HG03558 (cell line): ENCODE results near the gene TNK2.
"Not testable (repeated sequence)": the region's sequence is repeated elsewhere in the genome, so short reads cannot be mapped to it uniquely, and the experiment has no call there.

Experiments
- ATAC-seq: cut with Tn5 transposase; IDR thresholded peaks from one replicate; pipeline ENCODE4 v1.9.1; 2021; ENCODE audit warnings: moderate number of reproducible peaks; ENCODE audit not compliant: unreplicated experiment; ENCODE audit errors: extremely low read depth

Gene TNK2

GRCh38 chr3:195918176-195918575, 9.8 kb upstream of the TNK2 start:
- ATAC-seq: no peak

DNA sequence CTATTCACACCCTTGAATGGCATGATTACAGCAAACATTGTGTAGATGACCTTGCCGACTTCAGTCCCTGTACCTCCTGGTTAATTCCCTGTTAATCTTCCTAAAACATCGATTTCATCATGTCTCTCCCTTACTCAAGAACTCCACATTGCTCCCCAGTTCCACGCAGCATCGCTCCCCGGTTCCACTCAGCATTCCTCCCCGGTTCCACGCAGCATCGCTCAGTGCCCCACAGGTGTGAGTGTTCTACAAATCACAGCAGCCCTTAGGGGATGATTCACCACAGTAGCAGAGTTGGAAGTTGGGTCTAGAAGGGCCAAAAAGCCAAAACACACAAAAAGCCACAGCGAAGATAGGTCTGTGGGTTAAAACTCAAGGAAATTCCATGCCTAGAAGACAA, 8.6 kb upstream of the TNK2 start:
- no peak for ATAC-seq

- ATAC-seq: no peak
These were observed 7.9 kb upstream of the TNK2 start for GRCh38 chr3:195916291-195916690.

GRCh38 chr3:195914648-195915473, 6.5 kb upstream of the TNK2 start:
- peak; percentile 65 for ATAC-seq

GRCh38 chr3:195914146-195914545, 5.8 kb upstream of the TNK2 start:
- ATAC-seq: not testable (repeated sequence)

DNA sequence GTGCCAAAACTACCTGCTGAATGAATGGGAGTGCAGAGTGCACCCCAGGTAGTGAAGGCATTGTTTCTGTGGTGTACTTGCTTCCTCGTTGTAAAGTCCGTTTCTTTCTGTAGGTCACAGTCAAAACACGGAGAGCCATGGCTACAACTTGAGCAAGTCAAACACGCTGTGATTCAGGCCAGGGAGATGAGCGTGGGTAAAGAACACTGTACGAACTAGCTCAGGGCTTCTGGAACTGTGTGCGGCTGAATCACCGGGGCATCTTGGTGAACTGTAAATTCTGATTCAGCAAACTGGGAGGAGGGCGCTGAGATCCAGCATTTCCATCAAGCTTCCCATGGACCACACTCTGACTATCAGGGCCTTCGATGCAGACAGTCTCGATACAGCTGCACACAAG, 5.0 kb upstream of the TNK2 start:
- ATAC-seq: no peak

GRCh38 chr3:195911946-195912270, 3.6 kb upstream of the TNK2 start:
- ATAC-seq: no peak

GRCh38 chr3:195911041-195911945, 2.9 kb upstream of the TNK2 start:
- no peak for ATAC-seq

- no peak for ATAC-seq
These were observed 2.1 kb upstream of the TNK2 start for GRCh38 chr3:195910499-195910845.

- ATAC-seq: no peak
These were observed 1.5 kb upstream of the TNK2 start for GRCh38 chr3:195909644-195910498.

GRCh38 chr3:195908694-195909581, 587 bp upstream of the TNK2 start:
- no peak for ATAC-seq

DNA sequence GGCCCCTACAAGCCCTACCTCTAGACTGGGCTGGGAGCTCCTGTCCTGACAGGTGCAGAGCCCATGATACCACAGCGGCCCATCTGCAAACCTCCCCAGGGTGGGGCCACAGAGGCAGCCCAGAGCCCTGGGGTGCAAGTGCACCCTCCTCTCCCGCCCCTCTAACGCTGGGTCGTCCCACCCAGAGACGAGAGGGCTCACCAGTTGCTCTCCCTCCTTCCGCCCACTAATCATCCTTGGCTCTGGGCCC, 742 bp downstream of the TNK2 start:
- peak; percentile 2 for ATAC-seq

GRCh38 chr3:195906865-195907683, 1.3 kb downstream of the TNK2 start:
- ATAC-seq: peak; percentile 20

GRCh38 chr3:195905970-195906864, 2.1 kb downstream of the TNK2 start:
- no peak for ATAC-seq

GRCh38 chr3:195904368-195904767, 4.0 kb downstream of the TNK2 start:
- no peak for ATAC-seq

GRCh38 chr3:195903950-195904290, 4.4 kb downstream of the TNK2 start:
- no peak for ATAC-seq

GRCh38 chr3:195902634-195903033, 5.7 kb downstream of the TNK2 start:
- ATAC-seq: not testable (repeated sequence)
